NOMO-1 treated with dmso at 0.1 percent for 144 hours (cell line): ENCODE data around the gene SCCPDH.

Experiments
- DNase-seq: peaks from one replicate; lab custom pipeline; 2025; ENCODE audit not compliant: unreplicated experiment; lab: John Stamatoyannopoulos, UW

SCCPDH gene

DNA sequence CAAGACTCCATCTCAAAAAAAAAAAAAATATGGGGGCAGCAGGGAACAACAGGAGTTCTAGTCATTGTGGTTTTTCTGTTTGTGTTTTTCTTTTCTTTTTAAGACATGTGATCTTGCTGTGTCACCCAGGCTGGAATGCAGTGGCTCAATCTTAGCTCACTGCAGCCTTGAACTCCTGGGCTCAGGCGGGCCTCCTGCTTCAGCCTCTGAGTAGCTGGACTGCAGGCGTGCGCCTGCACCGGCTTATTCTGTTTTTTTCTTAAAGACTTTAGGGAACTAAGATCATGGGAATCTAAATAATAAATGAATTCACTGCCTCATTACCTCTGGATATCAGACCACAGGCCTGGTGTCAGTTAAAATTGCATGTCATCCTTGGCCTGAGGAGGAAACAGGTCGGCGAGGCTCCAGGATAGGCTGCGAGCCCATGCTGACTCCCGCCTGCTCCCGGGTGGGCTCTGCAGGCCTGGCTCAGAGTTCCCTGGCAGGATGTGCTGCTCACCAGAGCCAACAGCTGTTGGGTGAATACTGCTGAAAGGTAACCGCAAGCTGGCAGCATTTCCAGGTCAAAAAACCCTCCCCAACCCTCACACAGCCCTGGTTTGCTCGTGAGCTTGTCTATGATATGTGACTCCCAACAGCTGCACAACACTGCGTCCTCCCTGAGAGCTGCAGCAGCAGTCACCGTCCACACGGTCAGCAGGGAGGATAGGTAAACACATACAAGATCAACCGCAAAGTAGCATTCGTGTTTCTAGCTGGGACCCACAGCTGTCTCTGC lies 58.1 kb downstream of the SCCPDH start:
- DNase-seq = no peak

DNA sequence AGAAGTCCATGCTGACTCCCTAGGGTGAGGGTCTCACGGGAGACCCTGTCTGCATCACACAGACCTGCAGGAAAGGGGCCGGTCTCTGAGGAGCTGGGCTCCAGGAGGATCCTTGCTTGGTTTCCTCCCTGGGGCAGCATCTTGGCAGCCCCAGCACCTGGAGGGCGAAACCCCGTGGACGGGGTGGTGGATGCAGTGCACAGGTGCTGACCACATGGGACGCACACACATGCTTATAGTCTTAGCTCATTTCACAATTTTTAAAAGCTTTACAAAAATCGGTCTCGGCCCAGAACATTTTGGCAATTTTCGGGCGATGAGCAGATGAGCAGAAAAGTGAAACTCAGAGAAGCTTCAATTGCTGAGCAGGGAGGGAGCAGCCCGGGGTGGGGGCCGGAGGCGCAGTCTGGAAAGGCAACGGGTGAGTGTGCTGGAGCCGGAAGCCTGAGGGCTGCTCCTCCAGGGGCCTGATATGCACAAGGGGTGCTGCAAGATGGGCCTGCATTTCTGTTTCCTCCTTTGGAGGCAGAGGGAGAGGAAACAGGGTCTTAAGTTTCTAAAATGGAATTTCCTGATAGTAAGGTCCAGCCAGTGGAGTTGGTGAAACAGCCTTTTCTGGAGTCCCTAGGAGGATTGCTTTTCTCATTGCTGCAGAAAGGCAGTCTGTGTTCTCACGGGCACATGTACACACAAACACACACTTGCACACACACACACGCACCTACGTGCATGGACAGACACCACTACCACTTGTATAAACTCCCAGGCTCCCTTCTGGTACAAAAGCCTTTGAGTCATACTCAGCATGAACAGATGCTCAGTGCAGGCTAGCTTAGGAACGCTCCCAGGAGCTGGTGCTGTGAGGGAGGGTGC lies 60.6 kb downstream of the SCCPDH start:
- no peak for DNase-seq

DNA sequence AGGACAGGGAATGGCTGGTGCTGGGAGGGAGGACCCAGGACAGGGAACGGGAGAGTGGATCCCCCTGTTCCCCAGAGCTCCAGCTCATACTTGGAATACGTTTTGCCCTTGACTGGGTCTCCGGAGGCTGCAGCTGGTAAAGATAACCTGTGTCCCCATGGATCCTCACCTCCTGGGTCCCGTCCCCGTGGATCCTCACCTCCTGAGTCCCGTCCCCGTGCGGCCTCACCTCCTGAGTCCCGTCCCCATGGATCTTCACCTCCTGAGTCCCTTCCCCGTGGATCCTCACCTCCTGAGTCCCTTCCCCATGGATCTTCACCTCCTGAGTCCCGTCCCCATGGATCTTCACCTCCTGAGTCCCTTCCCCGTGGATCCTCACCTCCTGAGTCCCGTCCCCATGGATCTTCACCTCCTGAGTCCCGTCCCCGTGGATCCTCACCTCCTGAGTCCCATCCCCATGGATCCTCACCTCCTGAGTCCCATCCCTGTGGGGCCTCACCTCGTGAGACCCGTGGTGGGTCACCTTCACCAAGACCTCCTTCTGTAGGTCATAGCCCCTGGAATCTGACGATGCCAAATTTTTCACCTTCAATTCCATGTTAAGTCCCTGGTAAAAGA lies 61.4 kb downstream of the SCCPDH start:
- DNase-seq = no peak

DNA sequence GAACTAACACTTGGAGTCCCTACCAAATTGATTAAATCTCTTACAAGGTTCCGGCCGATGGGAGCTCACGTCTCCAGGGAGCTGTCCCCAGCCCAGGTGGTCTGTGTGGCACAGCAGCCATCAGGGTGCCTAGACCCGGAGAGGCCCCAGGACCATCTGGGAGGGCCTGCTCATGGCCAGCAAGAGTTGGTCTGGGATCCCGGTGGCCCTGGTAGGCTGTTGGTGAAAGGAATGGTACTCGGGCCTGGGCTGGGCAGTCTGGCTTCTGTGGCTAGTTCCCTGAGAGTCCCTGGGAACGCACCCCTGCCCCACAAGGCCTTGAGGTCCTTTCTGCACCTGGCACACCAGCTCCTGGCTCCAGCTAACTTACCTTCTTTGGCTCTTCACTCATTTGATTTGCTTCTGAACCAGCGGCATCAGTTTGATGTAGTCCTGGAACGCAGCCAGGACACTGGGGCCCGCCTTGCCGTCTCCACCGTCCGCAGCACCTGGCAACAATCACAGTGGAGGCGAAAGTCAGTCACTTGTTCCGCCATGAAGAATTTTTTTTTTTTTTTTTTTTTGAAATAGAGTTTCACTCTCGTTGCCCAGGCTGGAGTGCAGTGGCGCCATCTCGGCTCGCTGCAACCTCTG lies 62.5 kb downstream of the SCCPDH start:
- no peak for DNase-seq

DNA sequence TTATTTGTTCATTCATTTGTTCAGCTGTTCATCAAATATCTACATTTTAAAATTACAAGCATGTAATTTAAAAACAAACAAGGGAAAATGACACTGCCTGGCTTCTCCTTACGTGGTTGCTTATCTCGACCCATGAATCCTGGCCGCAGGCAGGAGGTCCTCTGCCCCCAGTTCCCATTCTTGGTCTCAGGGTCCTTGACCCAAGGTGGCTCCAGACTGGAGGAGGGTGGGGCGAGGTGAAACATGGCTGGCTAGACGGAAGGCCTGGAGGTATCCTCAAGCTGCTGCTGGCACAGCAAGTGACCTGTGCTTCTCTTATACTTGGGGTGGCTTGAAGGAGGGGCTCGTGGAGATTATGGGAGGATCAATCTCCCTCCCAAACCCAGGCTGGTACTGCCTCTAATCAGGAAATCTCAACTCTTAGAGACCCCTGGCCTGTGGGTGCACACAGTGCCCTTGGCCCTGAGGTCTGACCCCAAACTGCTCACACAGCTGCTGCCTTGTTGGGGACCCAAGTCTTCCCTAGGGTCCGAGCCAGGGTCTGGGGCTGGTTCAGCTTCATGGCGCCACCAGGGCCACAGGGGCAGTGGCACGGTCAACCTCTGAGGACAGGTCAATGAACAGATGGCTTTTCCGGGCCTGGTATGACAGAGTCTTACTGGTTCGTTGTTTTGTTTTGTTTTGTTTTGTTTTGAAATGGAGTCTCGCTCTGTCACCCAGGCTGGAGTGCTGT lies 63.7 kb downstream of the SCCPDH start:
- DNase-seq = no peak

DNA sequence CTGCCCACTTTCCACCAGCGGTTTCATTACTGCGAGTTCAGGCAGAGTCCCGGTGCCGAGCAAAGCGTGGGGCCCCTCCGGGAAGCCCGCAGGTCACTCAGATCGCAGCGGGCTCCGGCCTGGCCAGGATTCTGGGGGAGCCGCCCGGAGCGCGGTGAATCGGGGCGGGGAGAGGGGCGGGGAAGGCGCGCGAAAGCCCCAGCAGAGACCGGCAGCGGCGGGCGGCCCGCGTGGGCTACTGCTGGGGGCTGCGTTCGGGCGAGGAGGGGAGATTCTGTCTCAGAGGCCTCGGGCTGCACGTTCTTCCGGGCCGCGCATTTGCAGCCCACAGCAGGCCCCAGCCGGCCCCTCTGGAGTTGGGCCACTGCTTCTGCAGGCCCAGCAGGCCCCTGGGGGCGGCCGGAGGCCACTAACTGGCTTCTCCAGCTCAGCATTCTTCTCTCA lies 64.7 kb downstream of the SCCPDH start:
- DNase-seq = no peak

DNA sequence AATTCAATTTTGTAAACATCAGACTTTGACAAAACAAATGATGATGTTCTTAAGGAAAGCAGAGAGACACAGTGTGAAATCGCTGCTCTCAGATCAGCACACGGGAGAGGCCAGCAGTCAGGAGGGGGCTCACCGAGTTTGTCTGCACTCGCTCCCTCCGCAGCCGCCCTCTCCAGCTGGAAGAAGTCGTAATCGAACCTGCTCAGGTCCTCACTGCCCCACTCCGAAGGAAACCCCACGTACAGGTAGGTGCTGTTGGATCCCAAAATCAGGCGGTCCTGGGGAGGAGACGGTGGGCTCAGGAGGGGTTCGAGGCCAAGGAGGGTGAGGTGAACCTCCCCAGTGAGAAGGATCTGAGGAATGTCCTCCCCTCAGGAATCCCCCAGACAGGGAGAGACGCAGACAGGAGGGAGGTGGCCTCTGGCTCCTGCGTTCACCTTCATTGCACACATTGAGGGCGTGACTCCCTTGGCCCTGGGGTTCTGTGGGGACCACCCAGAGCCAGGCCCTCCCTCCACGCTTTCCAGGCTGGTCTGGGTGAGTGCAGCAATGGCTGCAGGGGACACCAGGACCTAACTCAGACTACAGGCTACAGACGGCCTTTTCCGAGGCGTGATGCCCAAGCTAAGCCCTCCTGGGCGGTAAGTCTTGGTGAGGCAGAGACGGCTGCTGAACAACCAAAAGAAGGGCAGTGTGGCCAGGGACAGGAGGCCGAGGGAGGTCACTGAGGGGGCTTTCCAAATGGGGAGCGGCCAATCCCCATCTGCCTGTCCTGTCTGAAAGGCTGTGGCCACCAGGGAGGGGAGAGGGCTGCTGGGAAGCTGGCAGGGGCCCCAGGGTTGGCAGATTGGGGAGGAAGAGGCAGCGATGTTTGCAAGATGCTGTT lies 65.5 kb downstream of the SCCPDH start:
- no peak for DNase-seq

DNA sequence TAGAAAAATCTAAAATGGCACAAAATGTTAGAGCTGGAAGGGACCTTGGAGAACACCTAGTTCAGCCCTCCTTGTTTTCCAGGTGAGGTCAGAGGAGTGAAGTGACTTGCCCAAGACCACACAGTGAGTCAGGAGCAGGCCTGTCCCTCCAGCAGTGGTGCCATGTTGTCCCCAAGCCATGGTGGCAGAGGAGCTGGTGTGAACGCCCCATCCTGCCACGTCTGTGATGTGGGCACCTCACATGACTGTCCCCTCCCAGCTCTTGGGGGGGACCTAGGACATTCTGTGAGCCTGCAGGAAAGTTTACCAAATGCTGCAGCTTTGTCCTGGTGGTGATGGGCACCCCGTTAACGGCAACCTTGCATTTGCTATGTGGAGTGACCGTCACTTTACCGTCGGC lies 66.2 kb downstream of the SCCPDH start:
- DNase-seq = no peak

DNA sequence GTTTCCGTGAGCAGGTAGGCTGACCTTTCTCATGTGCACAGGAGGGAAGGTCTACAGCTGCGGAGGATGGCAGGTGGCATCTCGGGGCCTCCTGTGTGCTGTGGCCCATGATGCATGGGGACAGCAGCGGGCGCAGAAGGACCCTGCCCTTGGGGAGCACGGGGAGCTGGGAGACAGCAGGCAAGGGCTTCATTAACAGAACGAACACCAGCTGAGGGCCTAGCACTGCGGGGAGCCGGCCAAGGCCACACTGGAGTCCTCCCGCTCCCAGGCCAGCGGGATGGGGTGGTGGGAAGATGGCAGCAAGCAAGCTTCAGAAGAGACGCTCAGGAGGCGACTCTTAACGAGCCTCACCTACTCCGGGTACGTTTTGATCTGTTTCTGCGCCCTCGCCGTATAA lies 66.6 kb downstream of the SCCPDH start:
- DNase-seq = no peak

DNA sequence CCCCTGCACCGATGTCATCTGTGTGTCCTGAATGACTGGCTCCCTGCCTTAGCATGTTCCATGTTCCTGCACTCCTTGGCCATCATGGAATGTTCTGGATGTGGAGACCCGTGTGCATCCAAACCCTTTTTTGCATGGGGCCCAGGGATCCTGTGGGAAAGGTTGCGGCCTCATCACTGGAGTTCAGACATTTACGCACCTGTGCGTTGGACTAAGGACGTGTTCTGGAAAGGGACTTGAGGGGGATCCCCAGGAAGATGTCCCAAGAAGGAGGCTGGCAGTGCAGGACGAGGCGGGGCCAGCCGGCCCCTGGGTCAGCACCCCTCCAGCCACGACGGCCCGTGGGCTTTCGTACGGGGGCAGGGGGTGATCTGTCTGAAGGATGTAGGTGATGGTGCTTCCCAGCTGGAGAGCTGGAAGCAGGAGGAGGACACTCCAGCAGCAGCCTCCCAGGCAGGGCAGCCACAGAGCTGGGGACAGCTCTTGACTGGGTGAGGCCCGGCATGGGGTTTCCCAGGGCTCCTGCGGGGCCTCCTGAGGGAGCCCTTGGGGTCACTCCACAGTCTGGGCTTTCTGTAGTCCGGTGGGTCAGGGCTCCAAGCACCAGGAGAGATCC lies 67.2 kb downstream of the SCCPDH start:
- DNase-seq = no peak

DNA sequence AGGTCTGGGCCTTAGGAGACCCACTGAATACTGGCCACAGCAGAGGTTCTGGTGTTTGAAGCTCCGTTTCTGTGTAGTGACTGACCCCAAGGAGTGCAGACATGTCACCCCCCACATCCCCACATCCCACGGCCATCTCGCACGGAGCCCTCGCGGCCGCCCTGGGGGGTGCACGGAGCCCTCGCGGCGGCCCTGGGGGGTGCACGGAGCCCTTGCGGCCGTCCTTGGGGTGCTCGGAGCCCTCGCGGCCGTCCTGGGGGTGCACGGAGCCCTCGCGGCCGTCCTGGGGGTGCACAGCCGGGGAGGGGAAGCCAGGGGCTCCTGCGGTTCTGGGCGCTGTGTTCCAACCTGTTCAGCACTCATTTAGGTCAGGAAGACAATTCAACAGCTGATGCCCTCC lies 68.4 kb downstream of the SCCPDH start:
- no peak for DNase-seq

DNA sequence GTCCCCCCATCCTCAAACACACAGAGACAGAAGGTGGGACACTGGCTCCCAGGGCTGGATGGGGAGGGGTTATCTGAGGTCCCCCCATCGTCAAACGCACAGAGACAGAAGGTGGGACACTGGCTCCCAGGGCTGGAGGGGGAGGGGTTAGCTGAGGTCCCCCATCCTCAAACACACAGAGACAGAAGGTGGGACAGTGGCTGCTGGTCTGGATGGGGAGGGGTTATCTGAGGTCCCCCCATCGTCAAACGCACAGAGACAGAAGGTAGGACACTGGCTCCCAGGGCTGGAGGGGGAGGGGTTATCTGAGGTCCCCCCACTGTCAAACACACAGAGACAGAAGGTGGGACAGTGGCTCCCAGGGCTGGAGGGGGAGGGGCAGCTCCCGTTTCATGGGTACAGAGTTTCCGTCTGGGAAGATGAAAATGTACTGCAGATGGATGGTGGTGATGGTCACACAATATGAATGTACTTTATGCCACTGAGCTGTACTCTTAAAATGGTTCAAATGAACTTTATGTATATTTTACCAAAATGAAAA lies 69.2 kb downstream of the SCCPDH start:
- no peak for DNase-seq

DNA sequence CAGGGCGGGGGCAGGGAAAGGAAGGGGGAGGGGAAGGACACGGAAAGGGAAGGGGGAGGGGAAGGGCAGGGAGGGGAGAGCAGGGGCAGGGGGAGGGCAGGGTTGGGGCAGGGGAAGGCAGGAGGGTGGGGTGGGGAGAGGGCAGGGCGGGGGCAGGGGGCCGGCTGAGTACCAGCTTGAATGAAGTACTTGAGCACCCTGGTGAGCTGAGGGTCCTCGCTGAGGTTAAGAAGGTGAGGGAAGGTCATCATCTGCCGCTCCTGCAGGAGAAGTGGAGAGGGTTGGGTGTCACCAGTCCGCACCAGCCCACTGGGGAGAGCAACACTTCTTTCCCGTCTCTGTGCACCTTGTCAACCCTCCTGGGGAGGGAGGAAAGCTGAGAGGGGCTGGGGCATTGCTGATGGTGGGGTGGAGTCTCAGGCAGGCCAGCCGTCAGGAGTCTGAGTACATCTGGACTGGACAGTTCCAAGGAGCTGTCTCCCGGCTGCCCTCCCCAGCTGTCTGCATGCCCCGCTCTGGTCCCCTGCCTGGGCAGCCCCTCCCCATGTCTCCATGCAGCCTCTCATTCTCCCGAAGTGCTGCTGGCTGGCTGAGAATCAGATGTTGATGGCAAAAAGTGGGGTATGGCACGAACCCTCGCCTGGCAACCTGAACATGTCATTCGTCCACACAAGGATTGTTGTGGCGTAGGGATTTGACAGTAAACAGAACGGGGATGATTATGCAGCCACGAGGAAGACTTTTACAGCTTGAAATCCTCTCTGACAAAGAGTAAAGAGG lies 70.0 kb downstream of the SCCPDH start:
- no peak for DNase-seq

DNA sequence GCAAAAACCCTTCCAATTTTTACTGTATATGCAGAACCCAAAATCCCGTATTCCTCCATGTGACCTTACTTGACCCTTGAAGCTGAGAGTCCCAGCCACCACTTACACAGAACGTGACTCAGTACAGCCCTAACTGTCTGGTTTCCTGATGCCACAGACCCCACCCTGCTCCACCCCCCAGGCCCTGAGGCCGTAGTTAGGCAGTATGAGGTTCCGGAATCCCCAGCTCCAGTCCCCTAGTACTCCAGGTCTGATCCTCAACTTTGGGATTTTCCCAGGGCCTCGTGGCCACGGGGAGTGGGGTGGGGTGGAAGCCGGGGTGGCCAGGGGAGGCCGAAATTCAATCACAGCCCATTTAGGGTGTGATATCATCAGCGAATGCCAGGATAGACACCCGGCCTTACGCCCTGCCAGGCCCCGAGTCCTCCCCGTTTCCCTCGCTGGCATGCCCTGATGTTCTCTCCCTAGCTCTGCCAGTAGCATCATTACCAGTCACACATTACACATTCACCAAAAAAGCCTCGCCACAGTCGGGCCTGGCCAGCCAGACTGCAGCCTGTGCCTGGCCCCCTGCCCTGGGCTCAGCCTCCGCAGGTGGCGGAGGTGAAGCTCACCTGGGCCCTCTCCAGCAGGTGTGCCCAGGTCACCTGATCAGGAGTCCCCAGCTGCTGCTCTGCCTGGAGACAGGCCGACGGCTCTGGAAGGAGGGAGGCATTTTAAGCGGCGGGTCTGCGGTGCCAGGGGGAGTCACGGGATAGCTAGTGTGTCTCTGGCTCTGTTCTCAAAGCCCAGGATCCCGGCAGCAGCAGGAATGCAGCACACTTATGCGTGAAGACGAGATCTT lies 70.8 kb downstream of the SCCPDH start:
- no peak for DNase-seq

DNA sequence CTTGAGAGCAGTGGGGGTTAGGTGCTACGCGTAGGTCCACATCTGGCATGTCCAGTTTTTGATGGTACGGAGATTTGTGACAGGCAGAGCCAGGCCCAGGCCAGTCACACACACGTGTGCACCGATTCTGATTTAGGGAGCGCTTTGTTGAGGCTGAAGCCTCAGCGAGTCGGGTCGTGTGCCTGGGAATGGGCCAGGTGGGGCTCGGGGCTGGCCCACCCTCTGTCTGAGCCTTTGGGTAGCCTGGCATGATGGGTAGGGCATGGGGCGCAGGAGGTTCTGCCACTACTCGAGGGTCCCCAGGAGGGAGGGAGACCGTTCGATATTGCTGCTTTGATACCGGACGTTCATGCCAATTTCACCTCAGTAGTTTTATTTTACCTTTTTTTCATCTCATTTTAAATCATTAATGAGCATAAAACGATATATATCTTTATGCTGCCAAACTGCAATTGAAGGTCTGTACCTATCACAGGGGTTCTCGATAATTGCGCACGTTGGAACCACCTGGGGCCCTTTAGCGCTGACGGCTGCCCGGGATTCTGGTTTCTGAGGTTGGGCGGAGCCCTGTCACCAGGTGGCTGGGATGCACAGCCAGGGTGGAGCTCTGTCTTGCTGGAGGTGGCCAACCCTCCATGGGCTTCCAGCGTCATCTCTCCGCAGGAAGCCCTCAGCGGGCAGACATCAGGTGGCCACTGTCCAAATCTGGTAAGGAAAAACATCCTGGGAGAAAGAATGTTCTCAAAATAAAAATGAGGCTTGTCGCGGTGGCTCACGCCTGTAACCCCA lies 71.9 kb downstream of the SCCPDH start:
- DNase-seq = no peak

DNA sequence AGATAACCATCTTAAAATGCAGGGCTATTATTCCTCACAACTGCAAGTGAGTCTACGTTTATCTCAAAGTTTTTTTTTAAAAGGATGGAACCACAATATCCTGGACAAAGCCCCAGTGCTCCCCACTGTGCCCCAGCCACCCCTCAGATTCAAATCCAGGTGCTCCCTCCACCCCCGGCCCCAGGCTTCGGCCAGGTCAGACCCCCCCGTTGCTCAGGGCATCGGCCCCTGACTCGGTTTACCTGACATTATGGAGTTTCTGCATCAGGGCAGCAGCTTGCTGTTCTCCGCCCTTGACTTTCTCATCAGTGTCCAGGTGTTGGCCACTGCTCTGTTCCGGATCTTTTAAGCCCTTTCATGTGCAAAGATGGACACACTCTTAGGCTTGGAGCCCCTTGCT lies 72.9 kb downstream of the SCCPDH start:
- DNase-seq = no peak

DNA sequence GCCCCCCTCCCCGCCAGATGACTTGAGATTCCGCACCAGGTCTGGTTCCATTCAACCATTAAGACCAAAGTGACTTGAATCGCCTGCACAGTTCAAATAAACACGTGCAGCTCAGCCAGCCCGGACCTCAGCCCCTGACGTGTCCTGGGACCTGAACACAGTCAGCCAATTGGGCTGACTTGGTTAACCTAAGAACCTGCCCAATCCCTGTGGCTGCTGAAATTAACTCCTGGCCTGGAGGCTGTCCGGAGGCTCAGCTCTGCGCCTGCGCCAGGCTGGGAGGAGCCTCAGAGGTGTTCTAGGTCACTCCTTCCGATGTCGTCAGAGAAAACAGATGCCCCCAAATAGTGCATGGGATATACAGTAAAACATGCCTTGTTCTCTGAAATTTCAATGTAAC lies 73.4 kb downstream of the SCCPDH start:
- no peak for DNase-seq
